GM19438 (cell line): ENCODE results near the gene STEAP2.

Experiments
- ATAC-seq: cut with Tn5 transposase; IDR thresholded peaks from one replicate; pipeline ENCODE4 v1.9.1; 2021; ENCODE audit warnings: low read depth; ENCODE audit not compliant: unreplicated experiment

Gene STEAP2

GRCh38 chr7:90192876-90193750, 18.4 kb upstream of the STEAP2 start:
- no peak for ATAC-seq

- no peak for ATAC-seq
Observed at GRCh38 chr7:90194911-90195809, 16.4 kb upstream of the STEAP2 start.

GRCh38 chr7:90201500-90202195, 9.9 kb upstream of the STEAP2 start:
- no peak for ATAC-seq

- ATAC-seq, result no peak
Observed at GRCh38 chr7:90207956-90208355, 3.6 kb upstream of the STEAP2 start.

GRCh38 chr7:90209776-90210175, 1.8 kb upstream of the STEAP2 start:
- no peak for ATAC-seq

GRCh38 chr7:90210475-90210874, 1.1 kb upstream of the STEAP2 start:
- no peak for ATAC-seq

- ATAC-seq, result peak; percentile 26
Observed at GRCh38 chr7:90210981-90211380, 559 bp upstream of the STEAP2 start.

- ATAC-seq, result no peak
Observed at GRCh38 chr7:90212149-90212495, 582 bp downstream of the STEAP2 start.

- no peak for ATAC-seq
Observed at GRCh38 chr7:90213521-90213920, 2.0 kb downstream of the STEAP2 start.

- no peak for ATAC-seq
Observed at GRCh38 chr7:90216080-90216674, 4.6 kb downstream of the STEAP2 start.

- no peak for ATAC-seq
Observed at GRCh38 chr7:90216771-90217170, 5.2 kb downstream of the STEAP2 start.

GRCh38 chr7:90222390-90222789, 10.8 kb downstream of the STEAP2 start:
- ATAC-seq, result no peak

GRCh38 chr7:90222811-90223725, 11.5 kb downstream of the STEAP2 start:
- ATAC-seq, result no peak

GRCh38 chr7:90224195-90224594, 12.7 kb downstream of the STEAP2 start:
- no peak for ATAC-seq

- no peak for ATAC-seq
Observed at GRCh38 chr7:90225181-90225580, 13.6 kb downstream of the STEAP2 start.

GRCh38 chr7:90225601-90226000, 14.1 kb downstream of the STEAP2 start:
- ATAC-seq, result no peak

GRCh38 chr7:90227259-90227658, 15.7 kb downstream of the STEAP2 start:
- no peak for ATAC-seq

GRCh38 chr7:90229682-90230081, 18.1 kb downstream of the STEAP2 start:
- no peak for ATAC-seq

- ATAC-seq, result no peak
Observed at GRCh38 chr7:90230834-90231233, 19.3 kb downstream of the STEAP2 start.

GRCh38 chr7:90231304-90231703, 19.8 kb downstream of the STEAP2 start:
- no peak for ATAC-seq
